NCI-H446 (cell line): Measurements from ENCODE around the gene UCKL1.
"Not testable (repeated sequence)": the region's sequence is repeated elsewhere in the genome, so short reads cannot be mapped to it uniquely, and the experiment has no call there.

Source experiments
- DNase-seq, 2 experiments: peaks; one replicate each; lab custom pipeline; 2025; lab: John Stamatoyannopoulos, UW

The UCKL1 gene

DNA sequence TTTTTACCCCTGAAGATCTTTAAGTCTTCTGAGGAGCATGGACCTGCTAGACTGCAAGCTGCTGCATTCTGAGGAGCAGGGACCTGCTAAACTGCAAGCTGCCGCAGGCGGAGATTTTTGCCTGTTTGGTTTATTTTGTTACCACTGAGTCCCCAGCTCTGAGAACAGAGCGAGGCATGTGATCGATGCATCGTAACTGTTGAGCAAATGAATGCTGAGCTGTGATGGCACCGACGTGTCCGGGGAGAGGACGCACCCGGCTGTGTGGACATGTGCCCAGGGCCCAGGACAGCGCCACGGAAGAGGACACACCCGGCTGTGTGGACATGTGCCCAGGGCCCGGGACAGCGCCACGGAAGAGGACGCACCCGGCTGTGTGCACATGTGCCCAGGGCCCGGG, 37.1 kb downstream of the UCKL1 start:
- no peak for DNase-seq

GRCh38 chr20:63917811-63918210, 38.4 kb downstream of the UCKL1 start:
- no peak for DNase-seq

- not testable (repeated sequence) for DNase-seq
Measured at GRCh38 chr20:63916371-63916939, 39.8 kb downstream of the UCKL1 start.

- no peak for DNase-seq
Measured at GRCh38 chr20:63915471-63915870, 40.7 kb downstream of the UCKL1 start.

- no peak for DNase-seq
Measured at GRCh38 chr20:63913768-63914167, 42.4 kb downstream of the UCKL1 start.

- DNase-seq, result no peak
Measured at GRCh38 chr20:63911176-63911575, 45.0 kb downstream of the UCKL1 start.

- DNase-seq, result no peak
Measured at GRCh38 chr20:63908008-63908682, 48.1 kb downstream of the UCKL1 start.

- DNase-seq, result no peak
Measured at GRCh38 chr20:63903796-63904561, 52.2 kb downstream of the UCKL1 start.

DNA sequence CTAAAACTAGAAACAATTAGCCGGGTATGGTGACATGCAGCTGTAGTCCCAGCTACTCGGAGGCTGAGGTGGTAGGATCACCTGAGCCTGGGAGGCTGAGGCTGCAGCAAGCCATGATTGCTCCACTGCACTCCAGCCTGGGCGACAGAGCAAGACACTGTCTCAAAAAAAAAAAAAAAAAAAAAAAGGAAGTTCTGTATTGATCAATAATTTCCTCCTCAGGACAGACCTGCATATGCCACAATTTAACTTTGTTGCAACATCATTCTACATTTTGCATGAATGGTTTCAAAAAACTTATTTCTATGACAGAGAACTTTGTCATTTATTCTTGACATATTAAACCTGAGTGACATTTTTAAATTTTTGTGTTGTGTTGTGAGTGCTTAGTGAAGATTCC, 55.8 kb downstream of the UCKL1 start:
- DNase-seq, result no peak

GRCh38 chr20:63898882-63899558, 57.2 kb downstream of the UCKL1 start:
- no peak for DNase-seq

DNA sequence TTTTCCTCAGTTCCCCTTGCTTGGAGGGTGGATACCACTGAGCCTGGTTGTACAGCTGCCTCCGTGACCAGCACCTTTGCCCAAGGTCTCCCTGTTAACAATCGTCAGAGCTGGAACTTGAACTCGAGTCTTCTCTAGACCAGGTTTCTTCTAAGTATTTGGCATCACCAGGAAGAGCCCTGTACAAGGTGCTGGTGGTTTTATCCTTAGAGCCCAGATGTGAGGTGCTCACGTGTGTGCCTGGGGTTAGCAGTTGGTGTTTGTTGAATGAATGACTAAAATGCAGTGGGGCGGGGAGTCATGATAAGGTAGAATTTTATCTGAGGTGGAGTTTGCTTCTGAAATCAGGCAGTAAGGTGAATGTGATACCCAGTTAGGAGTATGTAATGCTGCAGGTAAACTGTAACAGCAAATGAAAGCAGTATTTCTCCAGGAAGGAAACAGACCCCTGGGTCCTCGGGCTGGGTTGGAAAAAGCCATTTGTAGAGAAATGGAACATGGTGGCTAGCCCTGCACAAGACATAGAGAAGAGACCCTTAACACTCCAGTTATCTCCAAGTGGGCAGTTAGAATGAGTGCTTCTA, 58.1 kb downstream of the UCKL1 start:
- DNase-seq, result no peak

- peak in 1 of 2 experiments; percentile 18 for DNase-seq
Measured at GRCh38 chr20:63896264-63897105, 59.7 kb downstream of the UCKL1 start.

GRCh38 chr20:63895952-63896263, 60.3 kb downstream of the UCKL1 start:
- DNase-seq, result no peak

DNA sequence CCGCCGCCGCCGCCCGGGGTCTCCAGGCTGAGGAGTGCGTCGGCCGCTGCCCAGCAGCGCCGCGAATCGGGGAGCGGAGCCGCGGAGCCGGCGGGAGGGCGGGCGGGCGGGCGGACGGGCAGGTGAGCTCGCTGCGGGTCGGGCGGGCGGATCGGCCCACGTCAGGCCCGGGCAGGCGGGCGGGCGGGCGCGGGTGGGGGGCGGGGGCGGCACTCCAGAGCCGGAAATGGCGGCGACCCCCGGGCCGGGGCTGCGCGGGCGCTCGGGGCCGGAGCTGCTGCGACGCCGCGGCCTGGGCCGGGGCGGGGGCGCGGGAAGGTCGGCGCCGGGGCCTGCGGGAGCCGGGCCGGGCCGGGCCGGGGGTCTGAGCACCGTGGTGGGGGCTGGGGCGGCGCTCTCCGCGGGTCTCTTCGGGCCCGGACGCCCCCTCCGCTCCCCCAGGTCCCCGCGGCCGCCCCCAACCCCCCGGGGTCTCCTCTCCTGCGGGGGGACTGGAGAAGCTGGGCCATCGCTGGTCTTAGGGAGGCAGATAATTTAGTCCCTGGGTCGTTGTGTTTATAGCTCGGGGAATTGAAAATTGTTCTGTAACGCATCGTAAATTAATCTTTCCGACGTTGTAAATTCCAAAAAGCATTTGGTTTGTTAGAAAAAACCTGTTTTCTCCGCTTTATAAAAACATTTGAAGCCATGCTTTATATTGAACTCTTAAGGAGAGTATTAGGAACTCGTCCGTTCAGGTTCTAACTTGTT, 60.8 kb downstream of the UCKL1 start:
- no peak for DNase-seq

DNA sequence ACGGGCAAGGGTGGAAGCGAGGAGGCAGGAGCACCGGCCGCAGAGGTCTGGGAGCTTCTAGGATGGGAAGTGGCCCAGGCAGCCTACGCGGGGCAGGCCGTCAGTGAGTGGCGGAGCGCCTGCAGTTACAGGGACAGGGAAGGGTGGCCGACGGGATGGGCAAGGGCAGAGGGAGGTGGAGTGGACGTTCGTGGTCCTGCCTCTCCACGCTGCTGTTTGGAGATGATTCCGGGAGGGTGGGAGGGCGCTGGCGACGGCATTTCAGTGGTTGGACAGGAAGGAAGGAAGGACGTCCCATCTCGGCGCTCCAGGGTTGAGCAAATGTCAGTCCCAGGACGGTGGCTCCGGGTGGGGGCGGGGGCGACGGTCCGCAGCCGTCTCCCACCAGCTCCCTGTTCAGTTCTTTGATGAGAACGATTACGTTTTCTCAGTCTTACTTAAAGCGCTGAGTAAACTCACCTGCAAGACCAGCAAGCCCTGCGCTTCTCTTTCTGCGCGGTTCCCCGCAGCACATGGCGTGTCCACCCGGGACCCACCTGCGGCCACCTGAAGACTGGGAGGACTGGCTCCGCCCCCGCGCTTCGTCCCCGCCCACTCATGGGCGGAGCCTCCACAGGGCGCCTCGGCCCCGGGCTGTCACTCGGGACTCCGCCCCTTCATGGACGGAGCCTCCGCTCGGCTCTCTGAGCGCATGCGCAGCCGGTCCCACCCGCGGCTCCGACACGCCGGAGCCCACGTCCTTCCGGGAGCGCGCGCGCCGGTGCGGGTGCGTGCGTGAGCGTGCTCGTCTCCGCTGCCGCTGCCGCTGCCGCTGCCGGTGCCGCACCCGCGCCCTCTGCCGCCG, 61.6 kb downstream of the UCKL1 start, which contains the start of gene DNAJC5:
TSS of gene DNAJC5 (plus strand) at position 769 of the 844 bp plus-strand sequence. CDS start 33,220 bp downstream, outside the sequence.
- DNase-seq, result peak; percentile 88 to 99

DNA sequence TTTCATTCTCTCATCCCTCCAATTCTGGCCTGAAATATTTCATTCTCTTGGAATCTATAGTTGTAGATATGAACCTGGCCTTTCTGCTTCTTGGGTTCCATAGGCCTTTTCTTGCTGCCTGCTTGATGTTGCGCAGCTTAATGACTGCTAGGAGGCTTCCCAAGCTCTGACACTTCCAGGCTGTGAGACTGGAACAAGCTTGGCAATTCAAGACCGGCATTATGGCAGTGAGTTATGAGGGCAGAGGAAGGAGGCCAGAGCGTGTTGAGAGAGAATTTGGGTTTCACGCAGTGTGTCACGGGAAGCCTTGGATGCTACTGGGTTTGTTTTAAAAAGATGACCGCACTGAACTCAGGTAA, 62.2 kb downstream of the UCKL1 start:
- no peak for DNase-seq

GRCh38 chr20:63892402-63892801, 63.8 kb downstream of the UCKL1 start:
- DNase-seq, result no peak

DNA sequence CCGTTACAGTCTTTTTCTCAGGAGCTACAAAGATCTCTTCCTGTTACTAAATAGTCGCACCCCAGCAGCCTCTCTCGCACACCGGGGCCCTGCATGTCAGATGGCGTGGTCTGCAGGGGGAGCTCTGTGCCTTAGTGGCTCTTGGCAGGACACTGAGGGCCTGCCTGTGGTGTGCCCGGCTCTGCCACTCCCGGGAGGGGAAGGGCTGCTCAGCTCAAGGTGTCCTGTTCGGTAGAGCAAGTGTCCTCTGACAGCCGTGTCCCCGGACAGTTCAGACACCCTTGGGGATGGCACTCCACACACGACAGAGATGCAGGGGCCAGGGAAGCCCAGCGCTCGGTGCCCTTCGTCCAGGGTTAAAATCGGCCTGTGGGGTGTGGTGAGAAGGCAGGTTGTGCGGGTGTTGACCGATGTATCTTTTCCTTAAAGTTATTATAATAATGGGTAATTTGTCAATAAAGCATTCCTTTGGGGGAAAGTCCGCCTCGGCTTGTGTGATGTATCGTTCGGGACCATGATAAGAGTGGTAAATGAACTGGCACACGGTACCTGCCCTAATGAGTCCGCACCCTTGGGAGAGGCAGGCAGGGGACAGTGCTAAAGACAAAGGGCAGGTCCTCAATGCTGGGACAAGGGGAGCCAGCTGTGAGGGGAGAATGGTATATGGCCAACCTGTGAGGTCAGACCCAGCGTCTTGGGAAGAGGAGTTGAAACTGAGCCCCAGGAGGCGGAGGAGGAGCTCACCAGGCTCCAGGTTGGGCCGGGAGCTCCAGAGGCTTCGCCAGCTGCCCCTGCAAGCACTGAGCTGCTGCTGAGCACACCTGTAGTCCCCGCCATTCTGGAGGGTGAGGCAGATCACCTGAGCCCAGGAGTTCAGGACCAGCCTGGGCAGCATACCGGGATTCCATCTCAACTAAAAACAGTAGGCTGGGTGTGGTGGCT, 64.9 kb downstream of the UCKL1 start:
- no peak for DNase-seq

- DNase-seq, result no peak
Measured at GRCh38 chr20:63890616-63891015, 65.6 kb downstream of the UCKL1 start.
